Hepatocyte (in vitro differentiated cells): Measurements from ENCODE around the gene USH1C. TPM values are rescaled to one million over a fixed set of nuclear protein-coding genes. Genes with fewer than 3 reads are reported as not detected.
A peak's percentile ranks its signal among the peaks of the same experiment; 100 is the strongest.

Source experiments
- DNase-seq: peaks from one replicate; pipeline ENCODE4 v3.0.0-alpha.2; 2016; ENCODE audit warnings: low spot score
- H2AFZ ChIP-seq: fragments of 200-600 bp; sonication (generic); 2 replicates; pipeline ENCODE4 v1.6.0; 2016; ENCODE audit warnings: antibody characterized with exemption, mild to moderate bottlenecking
- H3K27ac ChIP-seq: fragments of 200-600 bp; sonication (generic); 2 replicates; pipeline ENCODE4 v1.5.1; 2016; ENCODE audit warnings: mild to moderate bottlenecking
- H3K27me3 ChIP-seq: fragments of 200-600 bp; sonication (generic); 2 replicates; pipeline ENCODE4 v1.6.1; 2016
- H3K36me3 ChIP-seq: fragments of 200-600 bp; sonication (generic); replicated peaks from 2 replicates; pipeline ENCODE4 v1.5.1; 2016; ENCODE audit warnings: low read depth; ENCODE audit not compliant: insufficient read depth
- H3K4me1 ChIP-seq: fragments of 200-600 bp; sonication (generic); 2 replicates; pipeline ENCODE4 v1.5.1; 2016; ENCODE audit warnings: mild to moderate bottlenecking, moderate library complexity; ENCODE audit not compliant: insufficient read depth
- H3K4me2 ChIP-seq: fragments of 200-600 bp; sonication (generic); 2 replicates; pipeline ENCODE4 v1.6.0; 2016
- H3K4me3 ChIP-seq: fragments of 200-600 bp; sonication (generic); 2 replicates; pipeline ENCODE4 v1.5.1; 2016; ENCODE audit warnings: mild to moderate bottlenecking
- H3K79me2 ChIP-seq: fragments of 200-600 bp; sonication (generic); 2 replicates; pipeline ENCODE4 v1.6.0; 2017; ENCODE audit warnings: mild to moderate bottlenecking
- H3K9me2 ChIP-seq: fragments of 200-600 bp; sonication (generic); replicated peaks from 2 replicates; pipeline ENCODE4 v1.6.0; 2017; ENCODE audit warnings: mild to moderate bottlenecking; ENCODE audit not compliant: insufficient read depth
- H3K9me3 ChIP-seq: fragments of 200-600 bp; sonication (generic); 2 replicates; pipeline ENCODE4 v1.5.1; 2016; ENCODE audit warnings: low read depth, mild to moderate bottlenecking
- H4K20me1 ChIP-seq: fragments of 200-600 bp; sonication (generic); 2 replicates; pipeline ENCODE4 v1.6.0; 2016; ENCODE audit warnings: mild to moderate bottlenecking; ENCODE audit not compliant: insufficient read depth, poor library complexity, severe bottlenecking
- CTCF ChIP-seq: fragments of 200-600 bp; sonication (generic); IDR thresholded peaks from 2 replicates; pipeline ENCODE4 v1.5.1; 2016; ENCODE audit warnings: antibody characterized with exemption, mild to moderate bottlenecking; ENCODE audit not compliant: poor library complexity
- EZH2 ChIP-seq: fragments of 200-600 bp; sonication (generic); IDR thresholded peaks from 2 replicates; pipeline ENCODE4 v1.6.1; 2016; ENCODE audit warnings: antibody characterized with exemption, mild to moderate bottlenecking, borderline replicate concordance
- EZH2phosphoT487 ChIP-seq: fragments of 200-600 bp; sonication (generic); IDR thresholded peaks from one replicate; pipeline ENCODE4 v1.6.1; 2018; ENCODE audit warnings: antibody characterized with exemption, mild to moderate bottlenecking, low read depth, moderate library complexity; ENCODE audit not compliant: unreplicated experiment, severe bottlenecking
- WGBS: methylation state at CpG from one replicate; pipeline ENCODE4 v1.1.6; 2016; ENCODE audit warnings: low lambda C conversion rate; ENCODE audit errors: missing lambda C conversion rate; 5-methylcytosine and 5-hydroxymethylcytosine counted together
- polyA plus RNA-seq: library from polyadenylated mRNA; unstranded; fragments of >200 nt; fragmentation: Nextera tagmentation; extraction: Ambion mirVana; gene quantifications from 2 replicates; pipeline ENCODE4 v1.2.1, GENCODE V29; 2016
- total RNA-seq: library from RNA; depleted of rRNA; stranded (reverse); fragments of >200 nt; gene quantifications from 2 replicates; pipeline ENCODE4 v1.2.3, GENCODE V29; 2014

USH1C gene
- total and polyA plus RNA-seq, 2 experiments from 2014 or later = 54.3 to 60.6 TPM

DNA sequence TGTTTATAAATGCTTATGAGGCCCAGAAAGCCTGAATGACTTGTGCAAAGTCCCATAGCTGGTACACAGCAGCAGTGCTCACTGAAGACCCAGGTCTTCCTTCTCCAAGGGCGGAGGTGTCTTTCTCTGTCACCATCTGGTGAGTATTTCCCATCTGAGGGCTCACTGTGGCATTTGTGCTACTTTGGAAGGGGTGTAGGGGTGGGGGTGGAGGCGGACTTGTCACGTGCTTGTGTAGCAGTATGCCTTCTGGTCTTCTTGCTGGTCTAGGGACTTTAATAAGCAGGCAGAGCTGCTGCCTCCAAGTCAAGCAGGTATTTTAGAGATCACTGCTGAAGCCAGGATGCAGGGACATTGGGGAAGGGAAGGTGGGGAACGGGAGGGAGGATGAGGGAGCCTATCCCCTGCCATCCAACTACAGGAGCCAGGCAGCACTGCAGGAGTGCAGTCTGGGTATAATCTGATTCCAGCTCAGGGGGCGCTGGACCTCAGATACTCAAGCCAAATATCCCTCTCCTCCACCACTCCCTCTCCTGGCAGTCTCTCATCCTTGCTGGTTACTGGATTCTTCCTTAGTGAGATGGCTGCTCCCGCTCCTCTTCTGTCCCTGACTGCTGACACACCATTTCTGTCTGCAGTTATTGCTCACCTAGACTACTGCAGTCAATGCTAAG, 71.0 kb downstream of the USH1C start:
- Histone ChIP-seq H3K27me3 (peaks cover 68% of the 10 kb centered on the region), H3K4me3 (no peak overlapping the region), H3K4me2 (no peak overlapping the region), H3K4me1 (no peaks in the 10 kb centered on the region), H3K27ac (no peak overlapping the region), H3K9me3 (no peaks in the 10 kb centered on the region), H4K20me1 (no peaks in the 10 kb centered on the region), H3K79me2 (no peaks in the 10 kb centered on the region), H3K9me2 (no peaks in the 10 kb centered on the region), H3K36me3 (no peaks in the 10 kb centered on the region), H2AFZ (no peak overlapping the region)
- WGBS = 40% methylated on average over 6 of the region's 6 CpGs
- TF ChIP-seq EZH2 = no peak
- no peak for TF ChIP-seq CTCF
- no peak for TF ChIP-seq EZH2phosphoT487
- peak; percentile 50 for DNase-seq

GRCh38 chr11:17472467-17472866, 71.7 kb downstream of the USH1C start:
- no peak for TF ChIP-seq EZH2
- TF ChIP-seq EZH2phosphoT487 = no peak
- TF ChIP-seq CTCF = no peak
- no peaks in the 10 kb centered on the region for H3K4me1 ChIP-seq
- no peak overlapping the region for H3K27ac ChIP-seq
- H3K4me2 ChIP-seq = no peak overlapping the region
- peaks cover 61% of the 10 kb centered on the region for H3K27me3 ChIP-seq
- H3K79me2 ChIP-seq = no peaks in the 10 kb centered on the region
- no peaks in the 10 kb centered on the region for H3K36me3 ChIP-seq
- 63% methylated on average over 3 of the region's 3 CpGs for WGBS
- DNase-seq = no peak
- H2AFZ ChIP-seq = no peak overlapping the region
- H3K4me3 ChIP-seq = no peak overlapping the region
- no peaks in the 10 kb centered on the region for H3K9me3 ChIP-seq
- H3K9me2 ChIP-seq = no peaks in the 10 kb centered on the region
- H4K20me1 ChIP-seq = no peaks in the 10 kb centered on the region

GRCh38 chr11:17471501-17471900, 72.7 kb downstream of the USH1C start:
- no peaks in the 10 kb centered on the region for H3K79me2 ChIP-seq
- WGBS = 83% methylated on average over 3 of the region's 3 CpGs
- TF ChIP-seq EZH2phosphoT487 (no peak), EZH2 (no peak), CTCF (no peak)
- H3K4me2 ChIP-seq = no peak overlapping the region
- H3K36me3 ChIP-seq = no peaks in the 10 kb centered on the region
- no peaks in the 10 kb centered on the region for H4K20me1 ChIP-seq
- no peaks in the 10 kb centered on the region for H3K9me2 ChIP-seq
- peaks cover 52% of the 10 kb centered on the region for H3K27me3 ChIP-seq
- no peak overlapping the region for H3K4me3 ChIP-seq
- H3K4me1 ChIP-seq = no peaks in the 10 kb centered on the region
- no peaks in the 10 kb centered on the region for H3K9me3 ChIP-seq
- no peak for DNase-seq
- no peak overlapping the region for H3K27ac ChIP-seq
- H2AFZ ChIP-seq = no peak overlapping the region
